HepG2 (cell line): ENCODE data around the gene PPP2R5B. TPM values are rescaled to one million over a fixed set of nuclear protein-coding genes. Genes with fewer than 3 reads are reported as not detected.

Experiments used
- ARHGAP35 ChIP-seq: sonication (generic); formaldehyde crosslinking; IDR thresholded peaks from 2 replicates; pipeline ENCODE4 v1.9.0; 2022; ENCODE audit warnings: mild to moderate bottlenecking, inconsistent platforms, moderate library complexity, missing genetic modification reagents, borderline replicate concordance
- BRF2 ChIP-seq: sonication (generic); formaldehyde crosslinking; IDR thresholded peaks from 2 replicates; pipeline ENCODE4 v1.8.1; 2022; ENCODE audit warnings: mild to moderate bottlenecking, missing genetic modification reagents
- CENPX ChIP-seq: sonication (generic); formaldehyde crosslinking; IDR thresholded peaks from 2 replicates; pipeline ENCODE4 v1.9.0; 2021; ENCODE audit warnings: mild to moderate bottlenecking, missing genetic modification reagents, moderate library complexity
- LCORL ChIP-seq, 2 experiments: fragments of 450-650 bp in 1 of 2; sonication (generic) in 1 of 2; formaldehyde crosslinking in 1 of 2; IDR thresholded peaks; 2 replicates each; pipeline versions ENCODE4 v1.5.0 to v1.6.1; 2017 to 2020; ENCODE audit warnings: antibody characterized with exemption in 1 of 2, missing genetic modification reagents in 1 of 2
- NFE2L2 ChIP-seq: fragments of 150-350 bp; IDR thresholded peaks from 2 replicates; pipeline ENCODE4 v1.6.1; 2014; ENCODE audit warnings: low read length
- ONECUT2 ChIP-seq: sonication (generic); formaldehyde crosslinking; IDR thresholded peaks from 2 replicates; pipeline ENCODE4 v1.4.0; 2020; ENCODE audit warnings: missing genetic modification reagents
- PATZ1 ChIP-seq: sonication (generic); formaldehyde crosslinking; IDR thresholded peaks from 2 replicates; pipeline ENCODE4 v1.4.0; 2020; ENCODE audit warnings: missing genetic modification reagents
- STAT6 ChIP-seq: sonication (generic); formaldehyde crosslinking; IDR thresholded peaks from 2 replicates; pipeline ENCODE4 v1.4.0; 2020; ENCODE audit warnings: missing genetic modification reagents, mild to moderate bottlenecking, borderline replicate concordance
- TGIF2 ChIP-seq: IDR thresholded peaks from 2 replicates; pipeline ENCODE4 v1.6.1; 2016; ENCODE audit warnings: control low read depth, missing compliant biosample characterization
- ZC3H13 ChIP-seq: sonication (generic); formaldehyde crosslinking; IDR thresholded peaks from 2 replicates; pipeline ENCODE4 v1.8.1; 2023; ENCODE audit warnings: mild to moderate bottlenecking, missing genetic modification reagents, moderate library complexity
- ZFP91 ChIP-seq: sonication (generic); formaldehyde crosslinking; IDR thresholded peaks from 2 replicates; pipeline ENCODE4 v1.9.0; 2022; ENCODE audit warnings: missing genetic modification reagents, mild to moderate bottlenecking, borderline replicate concordance
- ZMYM2 ChIP-seq: sonication (generic); formaldehyde crosslinking; IDR thresholded peaks from 2 replicates; pipeline ENCODE4 v1.8.0; 2022; ENCODE audit warnings: mild to moderate bottlenecking, missing genetic modification reagents
- ZNF260 ChIP-seq: sonication (generic); formaldehyde crosslinking; IDR thresholded peaks from 2 replicates; pipeline ENCODE4 v1.4.0; 2020; ENCODE audit warnings: missing genetic modification reagents, low read depth, mild to moderate bottlenecking, borderline replicate concordance
- ZNF430 ChIP-seq: sonication (generic); formaldehyde crosslinking; IDR thresholded peaks from 2 replicates; pipeline ENCODE4 v1.9.0; 2021; ENCODE audit warnings: mild to moderate bottlenecking, missing genetic modification reagents
- ZNF451 ChIP-seq: sonication (generic); formaldehyde crosslinking; IDR thresholded peaks from 2 replicates; pipeline ENCODE4 v1.5.0; 2020; ENCODE audit warnings: mild to moderate bottlenecking, missing genetic modification reagents
- ZNF839 ChIP-seq: sonication (generic); formaldehyde crosslinking; IDR thresholded peaks from 2 replicates; pipeline ENCODE4 v1.4.0; 2020; ENCODE audit warnings: missing genetic modification reagents, mild to moderate bottlenecking, borderline replicate concordance
- ZXDC ChIP-seq: sonication (generic); formaldehyde crosslinking; IDR thresholded peaks from 2 replicates; pipeline ENCODE4 v1.5.0; 2020; ENCODE audit warnings: mild to moderate bottlenecking, missing genetic modification reagents
- ZZZ3 ChIP-seq: sonication (generic); formaldehyde crosslinking; IDR thresholded peaks from 2 replicates; pipeline ENCODE4 v1.4.0; 2020; ENCODE audit warnings: missing genetic modification reagents, mild to moderate bottlenecking, borderline replicate concordance
- polyA plus RNA-seq, 8 experiments: library from polyadenylated mRNA; depleted of rRNA in 3 of 8; stranded (reverse) in 7 of 8; unstranded in 1 of 8; fragments of >200 nt; fragmentation: Illumina TruSeq in 4 of 8; extraction: Trizol in 4 of 8; gene quantifications; 2 replicates each; pipeline versions ENCODE4 v1.2.1 to v1.2.3, GENCODE V29; 2011 to 2016; ENCODE audit warnings: low read depth in 4 of 8, missing spikeins in 1 of 8, mixed read lengths in 1 of 8; ENCODE audit not compliant: insufficient read depth in 1 of 8
- total RNA-seq, 5 experiments: library from RNA; depleted of rRNA; stranded (reverse); fragments of >200 nt; fragmentation: Illumina TruSeq; extraction: Trizol; gene quantifications; 2 replicates each; pipeline ENCODE4 v1.2.3, GENCODE V29; 2016; ENCODE audit warnings: low read depth in 1 of 5

Gene PPP2R5B
- total and polyA plus RNA-seq, 2 of the 13 experiments (the other 11 are each of a cell fraction or from before 2014, with no cell fraction given), result 2.3 to 8.3 TPM

GRCh38 chr11:64878494-64879243 is 45.8 kb upstream of the PPP2R5B start, which contains the start of gene EHD1 (continued):
- no peak for TF ChIP-seq LCORL (IDR thresholded peaks at IDR 0.05)
- TF ChIP-seq LCORL (CRISPR knock-in tag; IDR thresholded peaks at IDR 0.05), result peak; percentile 92
- no peak for TF ChIP-seq NFE2L2
- no peak for TF ChIP-seq ZNF839 (CRISPR knock-in tag)
- peak; percentile 91; the same call in 1 of the 2 replicates for TF ChIP-seq ZFP91
- TF ChIP-seq ZNF260 (CRISPR knock-in tag), result no peak
- TF ChIP-seq STAT6 (CRISPR knock-in tag), result no peak
- no peak for TF ChIP-seq ARHGAP35 (CRISPR knock-in tag)
- TF ChIP-seq ZXDC (CRISPR knock-in tag), result no peak
- no peak for TF ChIP-seq CENPX
- no peak for TF ChIP-seq ZMYM2 (CRISPR knock-in tag)
- no peak for TF ChIP-seq ZC3H13 (CRISPR knock-in tag)
- TF ChIP-seq TGIF2, result peak; percentile 27; the same call in 1 of the 2 replicates
- no peak for TF ChIP-seq ZNF451 (CRISPR knock-in tag)
- TF ChIP-seq PATZ1 (CRISPR knock-in tag), result peak; percentile 94
- 0 out of 2 replicates have a peak, but pooled peaks have one; percentile 61 for TF ChIP-seq BRF2 (CRISPR knock-in tag)
- TF ChIP-seq ZNF430, result peak; percentile 86
- no peak for TF ChIP-seq ONECUT2 (CRISPR knock-in tag)
- 0 out of 2 replicates have a peak, but pooled peaks have one; percentile 24 for TF ChIP-seq ZZZ3 (CRISPR knock-in tag)
